Testis (tissue), 3 donors: Measurements from ENCODE around the gene GALNT12. TPM values are rescaled to one million over a fixed set of nuclear protein-coding genes. Genes with fewer than 3 reads are reported as not detected.

Source experiments
- DNase-seq: peaks from one replicate; pipeline ENCODE4 v3.0.0-alpha.2; 2019
- H3K27ac ChIP-seq, 2 donors: fragments of 200-600 bp; sonication (generic); one replicate each; pipeline ENCODE4 v1.5.1; 2019
- H3K27me3 ChIP-seq: fragments of 200-600 bp; sonication (generic); one replicate; pipeline ENCODE4 v1.5.1; 2019
- H3K36me3 ChIP-seq: fragments of 200-600 bp; sonication (generic); one replicate; pipeline ENCODE4 v1.5.1; 2017; ENCODE audit warnings: low read depth; ENCODE audit errors: missing control alignments
- H3K4me1 ChIP-seq: fragments of 200-600 bp; sonication (generic); one replicate; pipeline ENCODE4 v1.5.1; 2019
- H3K4me3 ChIP-seq, 2 donors: fragments of 200-600 bp; sonication (generic); one replicate each; pipeline ENCODE4 v1.5.1; 2017 to 2019
- H3K9me3 ChIP-seq: fragments of 200-600 bp; sonication (generic); one replicate; pipeline ENCODE4 v1.5.1; 2017
- POLR2A ChIP-seq: fragments of 450-650 bp; IDR thresholded peaks from one replicate; pipeline ENCODE4 v1.6.1; 2017; ENCODE audit warnings: antibody characterized with exemption, mild to moderate bottlenecking, moderate library complexity
- WGBS, 2 donors: methylation state at CpG; one replicate each; pipeline ENCODE4 v1.1.5; 2018; 5-methylcytosine and 5-hydroxymethylcytosine counted together
- intact Hi-C: fragments of 100-400 bp; cut with DNase I; formaldehyde crosslinking; loops from one replicate; pipeline ENCODE4 v1.15.1; 2023; ENCODE audit warnings: low total_unique reads
- polyA plus RNA-seq: library from polyadenylated mRNA; stranded (reverse); fragments of 350-450 nt; fragmentation: Illumina TruSeq; extraction: RNeasy Lipid Tissue Mini Kit (QIAGEN cat#74804); gene quantifications from one replicate; pipeline ENCODE4 v1.2.3, GENCODE V29; 2014; ENCODE audit warnings: low read depth, low replicate concordance; ENCODE audit not compliant: insufficient read depth
- total RNA-seq, 2 donors: library from RNA; depleted of rRNA; stranded (reverse); fragments of >200 nt; gene quantifications; one replicate each; pipeline ENCODE4 v1.2.3, GENCODE V29; 2016
- TF ChIP-seq, protein P1 (sequence below), 3 experiments: fragments of 450-650 bp in 2 of 3; fragments of 200-600 bp in 1 of 3; sonication (generic) in 1 of 3; IDR thresholded peaks; one replicate each; pipeline ENCODE4 v1.5.1; 2016 to 2019; ENCODE audit warnings: antibody characterized with exemption in 3 of 3, mild to moderate bottlenecking in 2 of 3, moderate library complexity in 1 of 3

The GALNT12 gene
- total and polyA plus RNA-seq, 3 donors from 2014 or later: 6.9 to 8.0 (median 7.5) TPM

DNA sequence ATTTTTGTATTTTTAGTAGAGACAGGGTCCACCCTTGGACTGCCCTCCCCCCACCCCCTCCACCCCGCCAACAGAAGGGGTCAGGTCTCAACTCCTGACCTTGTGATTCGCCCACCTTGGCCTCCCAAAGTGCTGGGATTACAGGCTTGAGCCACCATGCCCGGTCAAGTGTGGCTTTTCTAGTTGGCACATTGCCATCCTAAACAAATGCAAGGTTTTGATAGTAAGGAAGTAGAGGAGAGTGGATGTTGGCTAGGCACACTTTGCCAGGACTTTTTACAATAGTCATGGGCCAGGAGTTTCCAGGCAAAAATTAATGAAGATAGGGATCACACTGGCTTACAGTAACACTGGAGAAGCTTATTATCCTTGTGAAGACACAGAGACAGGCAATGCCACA lies 62.4 kb downstream of the GALNT12 start:
- no peak for TF ChIP-seq POLR2A
- TF ChIP-seq, protein P1, sequence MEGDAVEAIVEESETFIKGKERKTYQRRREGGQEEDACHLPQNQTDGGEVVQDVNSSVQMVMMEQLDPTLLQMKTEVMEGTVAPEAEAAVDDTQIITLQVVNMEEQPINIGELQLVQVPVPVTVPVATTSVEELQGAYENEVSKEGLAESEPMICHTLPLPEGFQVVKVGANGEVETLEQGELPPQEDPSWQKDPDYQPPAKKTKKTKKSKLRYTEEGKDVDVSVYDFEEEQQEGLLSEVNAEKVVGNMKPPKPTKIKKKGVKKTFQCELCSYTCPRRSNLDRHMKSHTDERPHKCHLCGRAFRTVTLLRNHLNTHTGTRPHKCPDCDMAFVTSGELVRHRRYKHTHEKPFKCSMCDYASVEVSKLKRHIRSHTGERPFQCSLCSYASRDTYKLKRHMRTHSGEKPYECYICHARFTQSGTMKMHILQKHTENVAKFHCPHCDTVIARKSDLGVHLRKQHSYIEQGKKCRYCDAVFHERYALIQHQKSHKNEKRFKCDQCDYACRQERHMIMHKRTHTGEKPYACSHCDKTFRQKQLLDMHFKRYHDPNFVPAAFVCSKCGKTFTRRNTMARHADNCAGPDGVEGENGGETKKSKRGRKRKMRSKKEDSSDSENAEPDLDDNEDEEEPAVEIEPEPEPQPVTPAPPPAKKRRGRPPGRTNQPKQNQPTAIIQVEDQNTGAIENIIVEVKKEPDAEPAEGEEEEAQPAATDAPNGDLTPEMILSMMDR (IDR thresholded peaks at IDR 0.05): no peak
- no peaks in the 10 kb centered on the region for H3K27me3 ChIP-seq
- no peak overlapping the region for H3K4me3 ChIP-seq
- intact Hi-C loops: loop anchor here (5.0 to 10.0 kb wide), 2 partner anchors 107 to 265 kb away; no protein-coding TSS in a partner anchor
- WGBS, 2 donors: 76 to 94% methylated on average over 3 of the region's 3 CpGs
- peaks cover 14% of the 10 kb centered on the region for H3K4me1 ChIP-seq
- no peaks in the 10 kb centered on the region for H3K9me3 ChIP-seq
- no peak for DNase-seq
- no peaks in the 10 kb centered on the region for H3K36me3 ChIP-seq
- no peak overlapping the region for H3K27ac ChIP-seq

DNA sequence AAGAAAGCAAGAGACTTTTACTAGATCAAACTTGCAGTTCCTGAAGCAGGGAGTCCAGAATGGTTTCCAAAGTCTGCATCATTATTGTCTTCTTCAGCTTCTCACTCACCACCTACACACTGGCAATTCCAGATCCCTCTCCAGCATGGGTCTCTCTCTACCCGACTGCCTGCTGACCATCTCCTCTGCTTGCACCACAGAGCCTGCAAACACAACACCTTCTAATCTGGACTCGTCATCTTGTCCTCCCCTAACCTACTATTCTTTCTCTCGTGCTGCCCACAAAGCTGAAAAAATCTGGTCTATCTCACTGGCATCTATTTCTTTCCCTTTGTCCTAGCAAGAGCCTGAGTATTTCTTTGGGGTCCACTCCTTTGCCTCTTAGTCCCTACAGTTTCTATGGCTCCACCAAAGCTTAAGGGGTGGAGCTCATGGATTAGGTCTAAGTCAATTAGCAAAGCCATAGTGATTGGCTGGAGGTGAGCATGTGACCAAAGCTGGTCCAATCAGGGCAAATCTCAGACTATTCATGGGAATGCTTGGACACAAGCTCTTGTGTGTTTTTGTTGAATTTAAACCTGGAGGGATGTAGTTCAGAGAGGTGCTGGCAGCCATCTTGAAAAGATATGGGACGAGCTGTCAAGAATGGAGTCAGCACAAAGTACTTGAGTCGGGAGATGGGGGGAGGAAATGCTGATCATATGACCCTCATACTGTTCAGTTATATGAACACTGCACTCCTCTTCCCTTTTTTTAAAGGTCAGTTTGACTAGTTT lies 63.5 kb downstream of the GALNT12 start:
- Histone ChIP-seq H3K36me3 (no peaks in the 10 kb centered on the region), H3K4me3 (no peak overlapping the region), H3K27ac (no peak overlapping the region), H3K27me3 (no peaks in the 10 kb centered on the region), H3K4me1 (peaks cover 11% of the 10 kb centered on the region), H3K9me3 (no peaks in the 10 kb centered on the region)
- DNase-seq: no peak
- TF ChIP-seq, protein P1 (IDR thresholded peaks at IDR 0.05): no peak
- no peak for TF ChIP-seq POLR2A
- intact Hi-C loops: no loop called here
- 66 to 70% methylated on average over 5 of the region's 5 CpGs for WGBS, 2 donors

DNA sequence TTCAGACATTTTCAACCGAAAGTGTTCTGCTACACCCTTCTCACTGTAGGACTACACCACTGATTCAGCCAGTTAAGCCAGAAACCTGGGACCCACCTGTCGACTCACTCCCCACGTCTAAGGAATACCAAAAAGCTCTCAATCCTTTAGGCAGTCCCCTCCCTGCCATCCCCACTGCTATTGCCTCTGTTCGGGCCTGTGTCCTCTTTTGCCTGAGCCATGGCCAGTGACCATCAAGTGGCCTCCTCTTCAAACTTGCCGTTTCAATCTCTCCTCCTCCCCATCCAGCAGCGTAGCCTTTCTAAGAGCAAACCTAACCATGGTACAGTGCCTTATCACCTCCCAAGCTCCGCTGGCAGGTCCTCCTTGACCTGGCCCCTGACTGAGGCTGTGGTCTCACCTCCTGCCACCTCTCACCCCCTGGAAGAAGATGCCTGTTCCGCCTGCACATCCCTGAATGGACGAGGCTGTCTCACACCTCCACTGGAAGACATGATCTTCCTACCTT lies 64.1 kb downstream of the GALNT12 start:
- 66 to 72% methylated on average over 9 of the region's 9 CpGs for WGBS, 2 donors
- Histone ChIP-seq H3K4me3 (no peak overlapping the region), H3K27ac (no peak overlapping the region), H3K36me3 (no peaks in the 10 kb centered on the region), H3K9me3 (no peaks in the 10 kb centered on the region), H3K27me3 (no peaks in the 10 kb centered on the region), H3K4me1 (peaks cover 9% of the 10 kb centered on the region)
- intact Hi-C loops: no loop called here
- TF ChIP-seq, protein P1 (IDR thresholded peaks at IDR 0.05): no peak
- no peak for TF ChIP-seq POLR2A
- DNase-seq: no peak

DNA sequence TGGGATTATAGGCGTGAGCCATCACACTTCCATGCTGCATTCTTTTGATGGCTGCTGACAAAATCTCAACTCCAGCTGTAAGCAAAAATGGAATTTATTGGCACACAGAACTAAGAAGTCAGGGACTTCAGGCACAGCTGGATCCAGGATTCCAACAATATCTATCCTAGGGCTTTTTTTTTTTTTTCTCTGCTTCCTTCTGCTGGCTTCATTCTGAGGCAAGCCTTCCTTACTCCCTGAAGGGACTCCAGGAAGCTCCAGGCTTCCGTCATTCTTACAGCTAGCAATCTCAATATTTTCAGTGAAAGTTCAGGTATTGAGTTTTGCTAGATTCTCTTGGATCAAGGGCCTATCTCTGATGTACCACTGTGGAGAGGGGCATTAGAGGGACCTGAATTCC lies 66.1 kb downstream of the GALNT12 start:
- no peak for TF ChIP-seq POLR2A
- TF ChIP-seq, protein P1 (IDR thresholded peaks at IDR 0.05): no peak
- no peak for DNase-seq
- Histone ChIP-seq H3K27ac (no peak overlapping the region), H3K4me3 (no peak overlapping the region), H3K4me1 (peaks cover 6% of the 10 kb centered on the region), H3K9me3 (no peaks in the 10 kb centered on the region), H3K36me3 (no peaks in the 10 kb centered on the region), H3K27me3 (no peaks in the 10 kb centered on the region)
- 75 to 85% methylated on average over 2 of the region's 2 CpGs for WGBS, 2 donors
- intact Hi-C loops: no loop called here
